CD14-positive monocyte (primary cell): ENCODE results near the gene PPP1R1B. TPM values are rescaled to one million over a fixed set of nuclear protein-coding genes. Genes with fewer than 3 reads are reported as not detected.

ENCODE experiments used
- DNase-seq, 3 donors: peaks; one replicate each; pipeline ENCODE4 v3.0.0-alpha.2; 2011 to 2022
- H2AFZ ChIP-seq: 2 replicates; pipeline ENCODE4 v1.6.0; 2012; ENCODE audit warnings: mild to moderate bottlenecking, low read depth, low read length, inconsistent platforms; ENCODE audit not compliant: insufficient read depth, poor library complexity, severe bottlenecking
- H3K27ac ChIP-seq, 2 donors: 1 replicate in 1 of 2; 2 replicates in 1 of 2; pipeline ENCODE4 v1.5.1; 2012 to 2013; ENCODE audit warnings: low read length in 2 of 2, control low read depth in 1 of 2, inconsistent platforms in 1 of 2, low read depth in 1 of 2, mild to moderate bottlenecking in 1 of 2
- H3K27me3 ChIP-seq, 2 donors: one replicate each; pipeline versions ENCODE4 v1.6.0 to v1.6.1; 2011 to 2013; ENCODE audit warnings: low read length in 2 of 2; ENCODE audit not compliant: control insufficient read depth in 2 of 2, insufficient read depth in 2 of 2
- H3K36me3 ChIP-seq, 2 donors: replicated peaks in 1 of 2; 1 replicate in 1 of 2; 2 replicates in 1 of 2; pipeline versions ENCODE4 v1.5.1 to v1.6.1; 2012 to 2013; ENCODE audit warnings: low read length in 2 of 2, control low read depth in 1 of 2, inconsistent platforms in 1 of 2, mild to moderate bottlenecking in 1 of 2; ENCODE audit not compliant: insufficient read depth in 2 of 2, control insufficient read depth in 1 of 2
- H3K4me1 ChIP-seq, 2 donors: 1 replicate in 1 of 2; 2 replicates in 1 of 2; pipeline versions ENCODE4 v1.5.1 to v1.6.1; 2012 to 2013; ENCODE audit warnings: low read length in 2 of 2, control low read depth in 1 of 2, inconsistent platforms in 1 of 2, mild to moderate bottlenecking in 1 of 2, moderate library complexity in 1 of 2; ENCODE audit not compliant: insufficient read depth in 2 of 2, control insufficient read depth in 1 of 2
- H3K4me2 ChIP-seq: replicated peaks from 2 replicates; pipeline ENCODE3; 2012; ENCODE audit warnings: low read length, moderate library complexity, mild to moderate bottlenecking; ENCODE audit not compliant: poor library complexity, severe bottlenecking; ENCODE audit errors: extremely low read depth
- H3K4me3 ChIP-seq, 3 experiments: fragments of 200-600 bp in 1 of 3; sonication (generic) in 1 of 3; replicated peaks in 1 of 3; 1 replicate in 2 of 3; 2 replicates in 1 of 3; pipeline ENCODE4 v1.5.1; 2011 to 2013; ENCODE audit warnings: low read length in 3 of 3, mild to moderate bottlenecking in 3 of 3, control low read depth in 2 of 3, low read depth in 2 of 3, inconsistent platforms in 1 of 3, moderate library complexity in 1 of 3
- H3K79me2 ChIP-seq: 2 replicates; pipeline ENCODE4 v1.6.0; 2012; ENCODE audit warnings: mild to moderate bottlenecking, control low read depth, inconsistent platforms, low read length, moderate library complexity; ENCODE audit not compliant: insufficient read depth
- H3K9ac ChIP-seq: 2 replicates; pipeline ENCODE4 v1.6.0; 2017; ENCODE audit warnings: low read length, mild to moderate bottlenecking; ENCODE audit not compliant: insufficient read depth, poor library complexity, severe bottlenecking
- H3K9me3 ChIP-seq, 2 donors: replicated peaks in 1 of 2; 1 replicate in 1 of 2; 2 replicates in 1 of 2; pipeline versions ENCODE4 v1.5.1 to v1.6.1; 2012 to 2013; ENCODE audit warnings: low read length in 2 of 2, control low read depth in 1 of 2; ENCODE audit not compliant: control insufficient read depth in 1 of 2, insufficient read depth in 1 of 2
- H4K20me1 ChIP-seq: 2 replicates; pipeline ENCODE4 v1.6.0; 2012; ENCODE audit warnings: mild to moderate bottlenecking, low read length, control low read depth, moderate library complexity; ENCODE audit not compliant: insufficient read depth
- H3K27ac Mint-ChIP-seq, 7 donors: one replicate each; pipeline ENCODE4 v1.8.0; 2020; ENCODE audit warnings: mild to moderate bottlenecking in 7 of 7, mixed read lengths in 7 of 7, moderate library complexity in 6 of 7, inconsistent platforms in 2 of 7
- H3K27me3 Mint-ChIP-seq, 3 donors: one replicate each; pipeline ENCODE4 v1.8.0; 2021 to 2022; ENCODE audit warnings: low read depth in 3 of 3, mild to moderate bottlenecking in 3 of 3, mixed read lengths in 3 of 3, moderate library complexity in 3 of 3, inconsistent platforms in 1 of 3
- H3K36me3 Mint-ChIP-seq, 2 donors: one replicate each; pipeline ENCODE4 v1.8.0; 2020; ENCODE audit warnings: mixed read lengths in 2 of 2, inconsistent platforms in 1 of 2, mild to moderate bottlenecking in 1 of 2
- H3K4me1 Mint-ChIP-seq: one replicate; pipeline ENCODE4 v1.8.0; 2020; ENCODE audit warnings: mild to moderate bottlenecking, mixed read lengths
- H3K4me3 Mint-ChIP-seq, 2 donors: one replicate each; pipeline ENCODE4 v1.8.0; 2020; ENCODE audit warnings: mild to moderate bottlenecking in 2 of 2, mixed read lengths in 2 of 2, moderate library complexity in 1 of 2
- H3K9me3 Mint-ChIP-seq, 7 donors: one replicate each; pipeline ENCODE4 v1.8.0; 2020 to 2022; ENCODE audit warnings: mixed read lengths in 7 of 7, mild to moderate bottlenecking in 6 of 7, moderate library complexity in 6 of 7, inconsistent platforms in 2 of 7
- WGBS: methylation state at CpG from one replicate; pipeline ENCODE4 v1.1.5; 2013; ENCODE audit warnings: missing lambda C conversion rate; ENCODE audit not compliant: insufficient coverage; 5-methylcytosine and 5-hydroxymethylcytosine counted together
- intact Hi-C, 2 donors: fragments of 100-400 bp; cut with micrococcal nuclease; formaldehyde crosslinking; loops; one replicate each; pipeline versions ENCODE4 v1.15.0 to v1.15.1; 2023
- polyA plus RNA-seq, 3 donors: library from polyadenylated mRNA; depleted of rRNA in 1 of 3; unstranded in 2 of 3; stranded (reverse) in 1 of 3; fragments of 300-500 nt in 2 of 3; fragments of >200 nt in 1 of 3; fragmentation: Illumina TruSeq in 2 of 3; gene quantifications; 1 replicate in 2 of 3; 2 replicates in 1 of 3; pipeline ENCODE4 v1.2.3, GENCODE V29; 2012 to 2021
- TF ChIP-seq, protein P1 (sequence below): fragments of 200-600 bp; IDR thresholded peaks from one replicate; pipeline ENCODE4 v1.8.0; 2022; ENCODE audit warnings: antibody characterized with exemption, mild to moderate bottlenecking

Gene PPP1R1B
- polyA plus RNA-seq, 3 donors: 0.05 TPM; not detected in 2

DNA sequence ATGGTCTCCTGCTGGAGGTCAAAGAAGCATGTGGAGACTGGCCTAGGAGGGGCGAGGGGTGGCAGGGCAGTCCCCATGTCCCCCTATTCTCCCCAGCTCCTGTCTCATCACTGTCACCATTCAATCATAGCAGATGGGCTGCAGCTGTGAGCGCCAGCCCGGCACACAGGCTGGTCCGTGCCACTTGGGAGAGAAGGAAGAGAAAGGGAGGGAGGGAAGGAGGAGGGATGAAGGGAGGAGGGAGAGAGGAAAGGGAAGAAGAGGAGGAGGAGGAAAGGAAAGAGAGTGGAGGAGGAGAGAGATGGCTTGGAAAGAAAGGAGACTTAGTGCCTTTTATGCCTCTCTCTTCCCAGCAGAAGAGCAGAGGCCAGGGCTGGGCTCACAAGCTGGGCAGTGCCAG lies 31.5 kb upstream of the PPP1R1B start:
- TF ChIP-seq, protein P1, sequence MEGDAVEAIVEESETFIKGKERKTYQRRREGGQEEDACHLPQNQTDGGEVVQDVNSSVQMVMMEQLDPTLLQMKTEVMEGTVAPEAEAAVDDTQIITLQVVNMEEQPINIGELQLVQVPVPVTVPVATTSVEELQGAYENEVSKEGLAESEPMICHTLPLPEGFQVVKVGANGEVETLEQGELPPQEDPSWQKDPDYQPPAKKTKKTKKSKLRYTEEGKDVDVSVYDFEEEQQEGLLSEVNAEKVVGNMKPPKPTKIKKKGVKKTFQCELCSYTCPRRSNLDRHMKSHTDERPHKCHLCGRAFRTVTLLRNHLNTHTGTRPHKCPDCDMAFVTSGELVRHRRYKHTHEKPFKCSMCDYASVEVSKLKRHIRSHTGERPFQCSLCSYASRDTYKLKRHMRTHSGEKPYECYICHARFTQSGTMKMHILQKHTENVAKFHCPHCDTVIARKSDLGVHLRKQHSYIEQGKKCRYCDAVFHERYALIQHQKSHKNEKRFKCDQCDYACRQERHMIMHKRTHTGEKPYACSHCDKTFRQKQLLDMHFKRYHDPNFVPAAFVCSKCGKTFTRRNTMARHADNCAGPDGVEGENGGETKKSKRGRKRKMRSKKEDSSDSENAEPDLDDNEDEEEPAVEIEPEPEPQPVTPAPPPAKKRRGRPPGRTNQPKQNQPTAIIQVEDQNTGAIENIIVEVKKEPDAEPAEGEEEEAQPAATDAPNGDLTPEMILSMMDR: no peak
- Histone ChIP-seq H3K9me3 (peaks cover 0 to 21% of the 10 kb centered on the region in 2 donors), H3K4me2 (no peak overlapping the region), H3K79me2 (no peaks in the 10 kb centered on the region), H3K4me3 (no peak overlapping the region), H3K36me3 (no peaks in the 10 kb centered on the region), H3K27me3 (peaks cover 57 to 79% of the 10 kb centered on the region in 2 donors), H2AFZ (no peak overlapping the region), H3K4me1 (no peaks in the 10 kb centered on the region), H4K20me1 (no peaks in the 10 kb centered on the region), H3K27ac (no peak overlapping the region), H3K9ac (no peak overlapping the region)
- H3K4me3 Mint-ChIP-seq: peak overlapping the region in 1 of 2 donors; percentile 78
- intact Hi-C loops: no loop called here
- H3K27ac Mint-ChIP-seq: no peak overlapping the region
- H3K4me1 Mint-ChIP-seq: peaks cover 8% of the 10 kb centered on the region
- H3K27me3 Mint-ChIP-seq: peaks cover 83 to 91% (median 87%) of the 10 kb centered on the region in 3 donors
- peaks cover 0 to 2% of the 10 kb centered on the region in 2 donors for H3K36me3 Mint-ChIP-seq
- peaks cover 0 to 19% (median 3%) of the 10 kb centered on the region in 7 donors for H3K9me3 Mint-ChIP-seq
- 0% methylated on average over 2 of the region's 4 CpGs for WGBS
- no peak for DNase-seq

DNA sequence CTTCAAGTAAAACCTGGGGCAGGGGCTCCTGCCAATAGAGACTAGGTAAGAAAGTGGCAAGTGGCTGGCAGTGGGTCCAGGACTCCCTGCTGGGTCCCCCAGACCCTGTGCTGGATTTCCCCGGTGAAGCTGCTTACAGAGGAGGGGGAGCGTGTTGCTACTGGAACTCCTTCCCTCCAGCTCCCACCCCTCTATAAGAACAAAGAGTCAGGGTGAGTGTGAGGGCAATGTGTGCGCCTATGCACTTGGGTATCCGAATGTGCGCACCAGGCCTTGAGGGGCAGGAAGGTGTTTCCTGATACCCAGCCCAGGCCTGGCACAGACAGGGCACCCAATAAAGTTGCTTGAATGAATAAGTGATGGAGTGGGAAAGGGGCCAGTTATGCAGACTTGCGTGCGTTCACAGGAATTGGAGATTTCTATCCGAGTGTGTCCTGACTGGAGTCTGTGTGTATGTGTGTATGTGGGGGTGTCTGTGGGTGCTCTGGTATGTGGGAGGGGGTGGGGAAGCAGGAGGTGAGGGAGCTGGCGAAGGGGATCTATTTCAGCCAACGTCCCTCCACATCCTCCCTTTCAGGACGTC lies 30.7 kb upstream of the PPP1R1B start:
- peaks cover 0 to 2% of the 10 kb centered on the region in 2 donors for H3K36me3 Mint-ChIP-seq
- H3K9me3 Mint-ChIP-seq: peaks cover 0 to 21% (median 3%) of the 10 kb centered on the region in 7 donors
- H3K4me2 ChIP-seq: no peak overlapping the region
- no peaks in the 10 kb centered on the region for H3K4me1 ChIP-seq
- H4K20me1 ChIP-seq: no peaks in the 10 kb centered on the region
- H3K9me3 ChIP-seq: peaks cover 0 to 26% of the 10 kb centered on the region in 2 donors
- no peaks in the 10 kb centered on the region for H3K79me2 ChIP-seq
- no peak overlapping the region for H3K27ac ChIP-seq
- H3K4me1 Mint-ChIP-seq: peaks cover 8% of the 10 kb centered on the region
- no peak overlapping the region for H3K9ac ChIP-seq
- peak overlapping the region in 1 of 2 donors; percentile 78 for H3K4me3 Mint-ChIP-seq
- no peak for DNase-seq
- intact Hi-C loops: no loop called here
- H3K4me3 ChIP-seq: no peak overlapping the region
- no peak overlapping the region for H2AFZ ChIP-seq
- peaks cover 90 to 94% (median 91%) of the 10 kb centered on the region in 3 donors for H3K27me3 Mint-ChIP-seq
- H3K27me3 ChIP-seq: peaks cover 64 to 87% of the 10 kb centered on the region in 2 donors
- TF ChIP-seq, protein P1: no peak
- H3K27ac Mint-ChIP-seq: no peak overlapping the region
- WGBS: 24% methylated on average over 6 of the region's 11 CpGs
- H3K36me3 ChIP-seq: no peaks in the 10 kb centered on the region
